GM19468 (cell line): Measurements from ENCODE around the gene EFCAB5.
"Not testable (repeated sequence)": the region's sequence is repeated elsewhere in the genome, so short reads cannot be mapped to it uniquely, and the experiment has no call there.

Experiments
- ATAC-seq: cut with Tn5 transposase; IDR thresholded peaks from one replicate; pipeline ENCODE4 v1.9.1; 2021; ENCODE audit warnings: mild to moderate bottlenecking, moderate library complexity, moderate number of reproducible peaks; ENCODE audit not compliant: unreplicated experiment; ENCODE audit errors: extremely low read depth

The EFCAB5 gene

GRCh38 chr17:30000001-30000754, 58.7 kb downstream of the EFCAB5 start:
- ATAC-seq = no peak

GRCh38 chr17:30000755-30001257, 59.4 kb downstream of the EFCAB5 start:
- ATAC-seq = no peak

DNA sequence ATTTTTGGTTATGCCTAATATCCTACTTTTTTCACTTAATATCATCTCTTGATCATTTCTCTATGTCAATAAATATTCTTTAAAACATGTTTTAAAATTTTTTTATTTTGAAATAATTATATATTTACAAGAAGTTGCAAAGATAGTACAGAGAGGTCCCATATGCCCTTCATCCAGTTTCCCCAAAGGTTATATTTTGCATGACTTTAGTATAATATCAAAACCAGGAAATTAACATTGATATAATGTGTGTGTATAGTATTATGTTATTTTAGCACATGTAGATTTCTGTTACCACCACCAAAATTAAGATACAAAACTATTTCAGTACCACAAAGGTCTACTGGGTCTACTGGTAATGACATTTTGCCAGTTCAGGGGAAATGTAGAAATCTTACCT, 60.7 kb downstream of the EFCAB5 start:
- no peak for ATAC-seq

GRCh38 chr17:30005709-30006320, 64.4 kb downstream of the EFCAB5 start:
- ATAC-seq = no peak

- ATAC-seq = not testable (repeated sequence)
Observed at GRCh38 chr17:30011934-30012333, 70.5 kb downstream of the EFCAB5 start.

DNA sequence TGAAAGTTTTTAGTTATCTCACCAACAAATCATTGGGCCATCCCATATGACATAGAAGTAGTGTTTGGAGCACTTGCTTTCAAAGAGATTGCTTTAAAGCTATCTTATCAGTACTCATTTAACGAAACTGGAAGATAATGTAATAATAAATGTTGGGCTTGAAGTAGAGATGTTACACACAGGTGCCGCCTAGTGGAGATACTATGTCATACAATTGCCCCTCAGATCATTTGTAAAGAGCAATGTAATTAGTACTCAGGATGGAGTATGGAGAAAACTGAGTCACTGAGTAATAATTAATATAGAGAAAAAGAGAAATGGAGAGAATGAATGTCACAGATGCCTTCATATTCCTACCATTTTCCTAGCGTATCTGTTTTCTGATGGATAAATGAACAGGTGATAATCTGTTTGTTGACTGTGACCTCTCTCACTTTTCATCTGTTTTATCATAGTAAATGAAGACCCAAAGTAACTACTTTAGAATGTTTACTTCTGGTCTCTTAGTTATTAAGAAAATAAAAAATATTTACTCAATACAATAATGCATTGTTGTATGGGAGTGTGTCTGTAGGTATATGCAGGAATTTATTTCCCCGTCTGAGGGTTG, 80.4 kb downstream of the EFCAB5 start:
- no peak for ATAC-seq

- ATAC-seq = not testable (repeated sequence)
Observed at GRCh38 chr17:30025325-30025724, 83.9 kb downstream of the EFCAB5 start.

- no peak for ATAC-seq
Observed at GRCh38 chr17:30027676-30028075, 86.2 kb downstream of the EFCAB5 start.

- no peak for ATAC-seq
Observed at GRCh38 chr17:30031214-30031869, 89.9 kb downstream of the EFCAB5 start.

GRCh38 chr17:30035369-30035768, 93.9 kb downstream of the EFCAB5 start:
- no peak for ATAC-seq

DNA sequence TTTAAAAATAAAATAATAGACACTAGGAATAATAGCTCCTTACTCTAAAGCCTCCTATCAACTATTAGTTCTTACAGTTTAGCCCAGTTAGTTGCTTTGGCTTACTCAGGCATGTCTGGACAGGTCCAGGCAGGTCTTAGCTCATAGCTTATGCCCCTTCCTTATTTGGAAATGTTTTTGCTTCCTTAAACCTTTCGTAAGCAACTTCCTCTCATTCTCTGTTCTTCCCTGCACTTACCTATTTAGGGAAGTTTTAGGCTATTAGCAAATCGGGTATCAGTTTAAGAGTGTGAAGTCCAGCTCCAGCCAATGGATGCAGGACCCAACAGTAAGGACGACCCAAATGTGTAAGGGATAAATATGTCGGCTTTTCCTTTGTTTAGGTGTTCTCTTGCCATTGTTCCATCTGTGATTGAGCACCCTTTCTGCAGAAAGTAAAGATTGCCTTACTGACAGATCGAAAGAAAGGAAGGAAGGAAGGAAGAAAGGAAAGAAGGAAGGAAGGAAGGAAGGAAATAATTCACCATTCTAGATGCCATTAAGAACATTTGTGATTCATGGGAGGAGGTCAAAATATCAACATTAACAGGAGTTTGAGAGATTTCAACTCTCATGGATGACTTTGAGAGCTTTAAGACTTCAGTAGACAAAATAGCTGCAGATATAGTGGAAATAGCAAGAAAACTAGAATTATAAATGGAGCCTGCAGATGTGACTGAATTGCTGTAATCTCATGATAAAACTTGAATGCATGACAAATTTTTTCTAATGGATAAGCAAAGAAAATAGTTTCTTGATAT, 99.5 kb downstream of the EFCAB5 start:
- ATAC-seq = not testable (repeated sequence)

DNA sequence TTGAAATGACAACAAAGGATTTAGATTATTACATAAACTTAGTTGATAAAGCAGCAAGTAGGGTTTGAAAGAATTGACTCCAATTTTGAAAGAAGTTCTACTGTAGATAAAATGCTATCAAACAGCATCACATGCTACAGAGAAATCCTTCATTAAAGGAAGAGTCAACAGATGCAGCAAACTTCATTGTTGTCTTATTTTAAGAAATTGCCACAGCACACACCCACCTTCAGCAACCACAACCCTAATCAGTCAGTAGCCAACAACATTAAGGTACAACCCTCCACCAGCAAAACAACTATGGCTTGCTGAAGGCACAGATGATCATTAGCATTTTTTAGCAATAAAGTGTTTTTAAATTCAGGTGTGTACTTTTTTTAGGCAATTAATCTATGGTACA, 100.1 kb downstream of the EFCAB5 start:
- no peak for ATAC-seq

DNA sequence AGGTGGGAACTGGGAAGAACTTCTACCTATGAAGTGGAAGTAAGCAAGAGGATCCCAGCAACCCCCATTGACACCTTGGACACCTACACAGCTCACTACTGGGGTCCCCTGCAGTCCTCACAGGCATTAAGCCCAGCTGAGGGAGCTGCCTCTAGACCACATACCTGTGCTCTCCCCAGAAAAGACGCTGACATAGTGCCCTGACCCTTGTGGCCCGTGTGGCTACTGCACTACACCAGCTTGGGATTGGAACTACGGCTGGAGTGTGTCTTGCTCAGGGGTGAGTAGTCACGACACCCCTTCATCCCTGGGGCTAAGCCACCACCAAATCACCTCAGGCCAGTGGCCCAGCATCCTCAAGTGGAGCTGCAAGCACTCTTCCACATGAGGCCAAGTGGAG, 120.9 kb downstream of the EFCAB5 start:
- ATAC-seq = no peak

GRCh38 chr17:30064738-30065137, 123.3 kb downstream of the EFCAB5 start:
- no peak for ATAC-seq

- ATAC-seq = no peak
Observed at GRCh38 chr17:30068465-30068864, 127.0 kb downstream of the EFCAB5 start.

DNA sequence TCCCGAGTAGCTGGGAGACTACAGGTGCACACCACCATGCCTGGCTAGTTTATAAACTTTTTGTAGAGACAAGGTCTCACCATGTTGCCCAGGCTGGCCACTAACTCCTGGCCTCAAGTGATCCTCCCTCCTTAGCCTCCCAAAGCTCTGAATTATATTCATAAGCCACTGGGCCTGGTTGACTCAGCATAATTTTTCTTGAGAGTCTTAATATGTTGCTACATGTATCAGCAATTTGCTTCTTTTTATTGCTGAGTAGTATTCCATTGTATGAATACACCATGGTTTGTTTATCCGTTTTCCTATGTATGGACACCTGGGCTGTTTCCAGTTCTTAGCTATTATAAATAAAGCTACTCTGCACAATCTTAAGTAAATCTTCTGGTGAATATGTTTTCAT, 132.8 kb downstream of the EFCAB5 start:
- ATAC-seq = no peak

DNA sequence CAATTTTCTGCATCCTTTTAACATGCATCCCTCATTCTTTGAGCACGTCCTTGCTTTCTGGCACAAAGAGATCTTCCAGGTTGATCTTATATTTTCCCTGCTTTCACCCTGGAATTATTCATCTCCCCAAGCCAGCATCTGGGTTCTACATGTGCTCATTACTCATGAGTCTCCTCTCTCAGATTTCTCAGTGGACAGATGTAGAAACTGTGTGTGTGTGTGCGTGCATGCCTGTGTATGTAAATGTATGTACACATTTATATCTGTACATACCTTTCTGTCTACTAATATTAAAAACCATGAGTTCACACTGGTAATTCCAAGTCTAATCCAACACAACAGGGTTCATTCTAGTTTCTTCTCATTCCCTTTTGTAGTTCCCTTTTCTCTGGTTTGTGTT, 133.3 kb downstream of the EFCAB5 start:
- no peak for ATAC-seq

DNA sequence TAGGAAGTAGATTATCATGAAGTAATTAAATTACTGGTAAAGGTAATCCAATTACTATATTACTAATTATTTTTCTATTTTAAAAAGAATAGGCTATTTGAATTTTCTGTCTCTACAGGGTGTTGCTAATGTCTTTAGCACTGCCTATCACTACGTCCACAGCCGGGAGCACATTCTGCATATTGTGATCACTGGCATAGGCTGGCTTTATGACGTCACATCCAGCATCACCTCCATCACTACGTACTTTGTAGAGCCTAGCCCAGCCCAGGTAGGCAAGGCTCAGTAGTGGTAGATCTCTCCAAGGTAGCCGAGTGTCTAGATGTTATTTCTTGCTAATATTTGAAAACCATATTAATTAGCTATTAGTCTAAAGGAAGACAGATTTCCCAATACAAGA, 141.3 kb downstream of the EFCAB5 start:
- no peak for ATAC-seq

DNA sequence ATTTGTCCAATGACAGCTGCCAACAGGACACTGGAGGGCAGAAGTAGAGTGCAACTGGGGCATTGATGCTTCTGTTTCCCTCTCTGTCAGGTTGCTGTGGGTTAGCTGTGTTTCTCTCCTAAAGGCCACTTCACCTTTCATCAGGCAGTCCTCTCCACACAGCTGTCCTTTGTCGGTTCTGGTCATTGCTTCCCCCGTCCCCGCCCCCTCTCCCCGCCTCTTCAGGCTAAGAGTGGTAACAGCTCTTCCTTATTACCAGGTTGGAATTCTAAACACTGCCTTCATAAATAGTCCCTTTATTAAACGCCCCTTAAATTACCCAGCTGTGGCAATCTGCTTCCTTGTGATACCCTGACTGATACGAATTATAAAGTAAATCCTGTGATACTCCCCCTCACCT, 143.4 kb downstream of the EFCAB5 start:
- no peak for ATAC-seq

GRCh38 chr17:30086896-30087295, 145.5 kb downstream of the EFCAB5 start:
- no peak for ATAC-seq
